ENCODE measurements around the gene SMU1.

GRCh38 chr9:33082128-33082527 is 5.7 kb upstream of the SMU1 start:
- TF ChIP-seq CTCF (IDR thresholded peaks at IDR 0.05) (no peak), POLR2A (IDR thresholded peaks at IDR 0.05) (no peak)
